Testis (tissue), 2 donors: Measurements from ENCODE around the gene ZNF574.

Source experiments
- POLR2A ChIP-seq: fragments of 450-650 bp; IDR thresholded peaks from one replicate; pipeline ENCODE4 v1.6.1; 2017; ENCODE audit warnings: antibody characterized with exemption, mild to moderate bottlenecking, moderate library complexity
- TF ChIP-seq, protein P1 (sequence below), 3 experiments: fragments of 450-650 bp in 2 of 3; fragments of 200-600 bp in 1 of 3; sonication (generic) in 1 of 3; IDR thresholded peaks; one replicate each; pipeline ENCODE4 v1.5.1; 2016 to 2019; ENCODE audit warnings: antibody characterized with exemption in 3 of 3, mild to moderate bottlenecking in 2 of 3, moderate library complexity in 1 of 3

DNA sequence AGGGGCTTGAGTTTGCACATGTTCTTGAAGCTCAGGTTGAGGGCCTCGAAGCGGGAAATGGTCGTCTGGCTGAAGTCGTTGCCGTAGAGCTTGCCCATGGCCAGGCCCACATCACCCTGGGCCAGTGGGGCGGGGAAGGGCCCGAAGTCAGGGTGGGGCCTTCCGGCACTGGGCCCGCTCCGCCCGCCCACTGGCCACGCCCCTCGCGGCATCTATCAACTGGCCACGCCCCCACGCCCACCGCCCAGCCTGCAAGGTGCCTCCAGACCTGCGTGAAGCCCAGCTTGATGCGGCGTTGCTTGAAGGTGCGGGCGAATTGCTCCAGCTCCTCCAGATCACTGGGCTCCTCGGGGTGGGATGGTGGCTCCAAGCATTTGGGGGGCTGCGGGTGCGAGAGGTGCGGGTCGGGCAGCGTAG lies 19.9 kb downstream of the ZNF574 start:
- TF ChIP-seq, protein P1, sequence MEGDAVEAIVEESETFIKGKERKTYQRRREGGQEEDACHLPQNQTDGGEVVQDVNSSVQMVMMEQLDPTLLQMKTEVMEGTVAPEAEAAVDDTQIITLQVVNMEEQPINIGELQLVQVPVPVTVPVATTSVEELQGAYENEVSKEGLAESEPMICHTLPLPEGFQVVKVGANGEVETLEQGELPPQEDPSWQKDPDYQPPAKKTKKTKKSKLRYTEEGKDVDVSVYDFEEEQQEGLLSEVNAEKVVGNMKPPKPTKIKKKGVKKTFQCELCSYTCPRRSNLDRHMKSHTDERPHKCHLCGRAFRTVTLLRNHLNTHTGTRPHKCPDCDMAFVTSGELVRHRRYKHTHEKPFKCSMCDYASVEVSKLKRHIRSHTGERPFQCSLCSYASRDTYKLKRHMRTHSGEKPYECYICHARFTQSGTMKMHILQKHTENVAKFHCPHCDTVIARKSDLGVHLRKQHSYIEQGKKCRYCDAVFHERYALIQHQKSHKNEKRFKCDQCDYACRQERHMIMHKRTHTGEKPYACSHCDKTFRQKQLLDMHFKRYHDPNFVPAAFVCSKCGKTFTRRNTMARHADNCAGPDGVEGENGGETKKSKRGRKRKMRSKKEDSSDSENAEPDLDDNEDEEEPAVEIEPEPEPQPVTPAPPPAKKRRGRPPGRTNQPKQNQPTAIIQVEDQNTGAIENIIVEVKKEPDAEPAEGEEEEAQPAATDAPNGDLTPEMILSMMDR (IDR thresholded peaks at IDR 0.05), result no peak
- TF ChIP-seq POLR2A, result no peak
